GM23338 (cell line): ENCODE data around the gene SPATA31C1. TPM values are rescaled to one million over a fixed set of nuclear protein-coding genes. Genes with fewer than 3 reads are reported as not detected.
"Not testable (repeated sequence)": the region's sequence is repeated elsewhere in the genome, so short reads cannot be mapped to it uniquely, and the experiment has no call there.

ENCODE experiments used
- ATAC-seq: fragments of 200-7000 bp; cut with Tn5 transposase; 3 replicates; pipeline ENCODE4 v1.9.1; 2020
- DNase-seq: peaks from one replicate; pipeline ENCODE4 v3.0.0-alpha.2; 2015; ENCODE audit warnings: low spot score
- H2AFZ ChIP-seq: fragments of 200-600 bp; sonication (generic); 2 replicates; pipeline ENCODE4 v1.8.0; 2016; ENCODE audit warnings: antibody characterized with exemption, mild to moderate bottlenecking, moderate library complexity
- H3F3A ChIP-seq: fragments of 200-600 bp; sonication (generic); replicated peaks from 2 replicates; pipeline ENCODE4 v1.8.0; 2017; ENCODE audit warnings: antibody characterized with exemption, mixed run types, low read depth
- H3K27ac ChIP-seq: fragments of 200-600 bp; sonication (generic); 2 replicates; pipeline ENCODE4 v1.6.1; 2016; ENCODE audit warnings: low read depth
- H3K27me3 ChIP-seq: fragments of 200-600 bp; sonication (generic); 2 replicates; pipeline ENCODE4 v1.8.0; 2016; ENCODE audit warnings: mild to moderate bottlenecking, mixed run types, moderate library complexity; ENCODE audit not compliant: insufficient read depth
- H3K36me3 ChIP-seq: fragments of 200-600 bp; sonication (generic); 2 replicates; pipeline ENCODE4 v1.8.0; 2016; ENCODE audit warnings: mild to moderate bottlenecking; ENCODE audit not compliant: insufficient read depth
- H3K4me1 ChIP-seq: fragments of 200-600 bp; sonication (generic); 2 replicates; pipeline ENCODE4 v1.8.0; 2016; ENCODE audit warnings: mild to moderate bottlenecking, moderate library complexity; ENCODE audit not compliant: insufficient read depth
- H3K4me2 ChIP-seq: fragments of 200-600 bp; sonication (generic); 2 replicates; pipeline ENCODE4 v1.7.1; 2017; ENCODE audit warnings: mixed run types
- H3K4me3 ChIP-seq: fragments of 200-600 bp; sonication (generic); 2 replicates; pipeline ENCODE4 v1.6.1; 2016; ENCODE audit warnings: mixed run types
- H3K79me2 ChIP-seq: fragments of 200-600 bp; sonication (generic); replicated peaks from 2 replicates; pipeline ENCODE4 v1.8.0; 2017; ENCODE audit warnings: mild to moderate bottlenecking; ENCODE audit not compliant: insufficient read depth
- H3K9me2 ChIP-seq: fragments of 200-600 bp; sonication (generic); 2 replicates; pipeline ENCODE4 v1.8.0; 2017; ENCODE audit not compliant: insufficient read depth
- H4K20me1 ChIP-seq: fragments of 200-600 bp; sonication (generic); replicated peaks from 2 replicates; pipeline ENCODE4 v1.8.0; 2017; ENCODE audit warnings: mild to moderate bottlenecking; ENCODE audit not compliant: insufficient read depth
- H3K27ac Mint-ChIP-seq: 2 replicates; pipeline ENCODE4 v1.8.0; 2020; ENCODE audit warnings: inconsistent platforms, mild to moderate bottlenecking, moderate library complexity, mixed read lengths
- H3K27me3 Mint-ChIP-seq: 3 replicates; pipeline ENCODE4 v1.8.0; 2022; ENCODE audit warnings: low read depth, mild to moderate bottlenecking, moderate library complexity, mixed read lengths, inconsistent platforms; ENCODE audit not compliant: insufficient read depth, poor library complexity
- H3K36me3 Mint-ChIP-seq: 3 replicates; pipeline ENCODE4 v1.8.0; 2021; ENCODE audit warnings: low read depth, mild to moderate bottlenecking, inconsistent platforms, moderate library complexity, mixed read lengths
- H3K4me1 Mint-ChIP-seq: 3 replicates; pipeline ENCODE4 v1.8.0; 2020; ENCODE audit warnings: mild to moderate bottlenecking, inconsistent platforms, mixed read lengths
- H3K4me3 Mint-ChIP-seq: 3 replicates; pipeline ENCODE4 v1.8.0; 2021; ENCODE audit warnings: moderate library complexity, mild to moderate bottlenecking, inconsistent platforms, mixed read lengths
- H3K9me3 Mint-ChIP-seq: 3 replicates; pipeline ENCODE4 v1.8.0; 2020; ENCODE audit warnings: moderate library complexity, mild to moderate bottlenecking, inconsistent platforms, mixed read lengths
- EZH2phosphoT487 ChIP-seq: fragments of 200-600 bp; sonication (generic); IDR thresholded peaks from one replicate; pipeline ENCODE4 v1.8.1; 2018; ENCODE audit warnings: antibody characterized with exemption; ENCODE audit not compliant: unreplicated experiment
- NANOG ChIP-seq: IDR thresholded peaks from 2 replicates; pipeline ENCODE4 v1.6.1; 2016; ENCODE audit warnings: antibody characterized with exemption, borderline replicate concordance
- REST ChIP-seq: IDR thresholded peaks from one replicate; pipeline ENCODE4 v1.6.1; 2018; ENCODE audit warnings: antibody characterized with exemption; ENCODE audit not compliant: unreplicated experiment
- ZNF114 ChIP-seq: fragments of 250-450 bp; sonication (Bioruptor Pico); IDR thresholded peaks from 2 replicates; pipeline ENCODE4 v1.5.0; 2020; ENCODE audit warnings: mild to moderate bottlenecking, moderate library complexity
- ZNF331 ChIP-seq: fragments of 250-450 bp; sonication (Bioruptor Pico); IDR thresholded peaks from 2 replicates; pipeline ENCODE4 v1.5.0; 2020; ENCODE audit warnings: low read depth, mild to moderate bottlenecking, moderate library complexity
- polyA plus RNA-seq: library from polyadenylated mRNA; unstranded; fragments of >200 nt; fragmentation: Nextera tagmentation; extraction: Ambion mirVana; gene quantifications from 2 replicates; pipeline ENCODE4 v1.2.1, GENCODE V29; 2016
- total RNA-seq: library from RNA; depleted of rRNA; stranded (reverse); fragments of >200 nt; shearing (Covaris generic); gene quantifications from 2 replicates; pipeline ENCODE4 v1.2.3, GENCODE V29; 2014

SPATA31C1 gene
- total and polyA plus RNA-seq, 2 experiments from 2014 or later = not detected

DNA sequence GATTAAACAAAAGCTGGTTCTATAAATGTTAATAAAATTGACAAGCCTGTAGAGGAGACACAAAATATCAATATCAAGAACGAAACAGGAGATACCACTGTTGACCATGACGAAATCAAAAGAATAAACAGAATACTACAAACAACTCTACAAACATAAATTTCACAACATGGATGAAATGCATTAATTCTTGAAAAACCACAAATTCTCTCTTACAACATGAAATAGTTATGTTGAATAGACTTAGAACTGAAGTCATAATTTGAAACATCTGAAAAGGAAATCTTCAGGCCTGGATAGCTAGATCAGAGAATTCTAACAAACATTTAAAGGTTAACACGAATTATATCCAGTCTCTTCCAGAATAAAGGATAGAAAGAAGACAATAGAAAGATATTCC, 6.9 kb upstream of the SPATA31C1 start (continued):
- TF ChIP-seq EZH2phosphoT487 = no peak
- no peak for TF ChIP-seq NANOG
- TF ChIP-seq ZNF331 = no peak
- TF ChIP-seq REST = no peak
- no peak for TF ChIP-seq ZNF114 (CRISPR knock-in tag)

- H3K27ac ChIP-seq, DNase-seq, H3K36me3 Mint-ChIP-seq, H3K27ac Mint-ChIP-seq, H3K4me2 ChIP-seq, H3K9me3 Mint-ChIP-seq, H3K4me1 Mint-ChIP-seq, H3K79me2 ChIP-seq, H2AFZ ChIP-seq, H3F3A ChIP-seq, H3K4me3 ChIP-seq, H3K4me3 Mint-ChIP-seq, H3K9me2 ChIP-seq, H3K36me3 ChIP-seq, H4K20me1 ChIP-seq, H3K27me3 Mint-ChIP-seq, ATAC-seq, H3K4me1 ChIP-seq, H3K27me3 ChIP-seq: not testable (repeated sequence)
Observed at GRCh38 chr9:87919013-87919412, 1.3 kb downstream of the SPATA31C1 start.

DNA sequence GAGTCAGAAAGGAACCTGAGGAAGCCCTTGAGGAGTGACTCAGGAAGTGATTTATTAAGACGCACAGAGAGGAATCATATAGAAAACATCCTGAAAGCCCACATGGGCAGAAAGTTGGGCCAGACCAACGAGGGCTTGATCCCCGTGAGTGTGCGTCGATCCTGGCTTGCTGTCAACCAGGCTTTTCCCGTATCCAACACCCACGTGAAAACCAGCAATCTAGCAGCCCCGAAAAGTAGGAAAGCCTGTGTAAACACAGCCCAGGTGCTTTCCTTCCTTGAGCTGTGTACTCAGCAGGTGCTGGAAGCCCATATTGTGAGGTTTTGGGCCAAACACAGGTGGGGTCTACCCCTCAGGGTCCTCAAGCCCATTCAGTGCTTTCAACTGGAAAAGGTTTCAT, 3.8 kb downstream of the SPATA31C1 start:
- not testable (repeated sequence) for H3K4me3 ChIP-seq, H3K4me1 Mint-ChIP-seq, H2AFZ ChIP-seq, H3K36me3 Mint-ChIP-seq, H4K20me1 ChIP-seq, H3K9me2 ChIP-seq, H3K79me2 ChIP-seq, H3K4me2 ChIP-seq, H3K9me3 Mint-ChIP-seq, H3K27me3 ChIP-seq, H3K27me3 Mint-ChIP-seq, H3K36me3 ChIP-seq, H3K27ac Mint-ChIP-seq, DNase-seq, H3K4me1 ChIP-seq, ATAC-seq, H3F3A ChIP-seq, H3K27ac ChIP-seq, H3K4me3 Mint-ChIP-seq

GRCh38 chr9:87923012-87923411, 5.2 kb downstream of the SPATA31C1 start:
- not testable (repeated sequence) for H4K20me1 ChIP-seq, H3K4me1 ChIP-seq, H3K27me3 ChIP-seq, H3K79me2 ChIP-seq, ATAC-seq, H3F3A ChIP-seq, H3K4me3 ChIP-seq, DNase-seq, H3K9me2 ChIP-seq, H3K27me3 Mint-ChIP-seq, H3K4me3 Mint-ChIP-seq, H3K4me2 ChIP-seq, H3K36me3 Mint-ChIP-seq, H3K9me3 Mint-ChIP-seq, H3K27ac Mint-ChIP-seq, H3K4me1 Mint-ChIP-seq, H3K36me3 ChIP-seq, H2AFZ ChIP-seq, H3K27ac ChIP-seq

- not testable (repeated sequence) for H3K27ac Mint-ChIP-seq, H3K27me3 Mint-ChIP-seq, H3K36me3 Mint-ChIP-seq, H4K20me1 ChIP-seq, H3K4me2 ChIP-seq, H3K4me1 ChIP-seq, H3K27me3 ChIP-seq, H3K9me2 ChIP-seq, H3K36me3 ChIP-seq, H3K27ac ChIP-seq, H3K79me2 ChIP-seq, ATAC-seq, H2AFZ ChIP-seq, H3K4me1 Mint-ChIP-seq, H3K4me3 ChIP-seq, DNase-seq, H3F3A ChIP-seq, H3K9me3 Mint-ChIP-seq, H3K4me3 Mint-ChIP-seq
Observed at GRCh38 chr9:87924851-87925250, 7.1 kb downstream of the SPATA31C1 start.

DNA sequence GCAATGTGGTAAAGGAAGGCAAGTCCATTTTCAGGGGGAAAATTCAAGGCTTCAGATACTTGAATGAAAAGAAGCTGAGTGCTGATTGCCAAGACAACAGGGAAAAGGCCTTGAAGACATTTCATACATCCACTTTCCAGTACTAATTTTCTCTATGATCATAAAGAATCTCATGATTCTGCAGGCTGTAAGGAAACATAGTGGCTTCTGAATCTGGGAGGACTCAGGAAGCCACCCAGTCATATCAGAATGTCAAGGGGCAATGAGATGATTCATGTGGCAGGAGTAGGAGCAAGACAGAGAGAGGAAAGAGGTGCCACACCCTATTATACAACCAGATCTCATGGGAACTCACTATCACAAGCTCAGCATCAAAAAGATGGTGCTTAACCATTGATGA, 11.4 kb downstream of the SPATA31C1 start:
- not testable (repeated sequence) for H3K4me1 Mint-ChIP-seq, ATAC-seq, H3K9me3 Mint-ChIP-seq, H3K27ac ChIP-seq, DNase-seq, H3K9me2 ChIP-seq, H3K4me1 ChIP-seq, H4K20me1 ChIP-seq, H3K36me3 Mint-ChIP-seq, H3K27me3 ChIP-seq, H2AFZ ChIP-seq, H3K4me3 ChIP-seq, H3K27ac Mint-ChIP-seq, H3K4me3 Mint-ChIP-seq, H3K79me2 ChIP-seq, H3K36me3 ChIP-seq, H3F3A ChIP-seq, H3K4me2 ChIP-seq, H3K27me3 Mint-ChIP-seq
